Upper lobe of left lung (tissue), 6 donors: ENCODE data around the gene ARGLU1. TPM values are rescaled to one million over a fixed set of nuclear protein-coding genes. Genes with fewer than 3 reads are reported as not detected.

ENCODE experiments used
- ATAC-seq, 2 donors: fragments of 200-7000 bp; cut with Tn5 transposase; one replicate each; pipeline ENCODE4 v1.9.1; 2022; ENCODE audit warnings: mild to moderate bottlenecking in 2 of 2, moderate library complexity in 2 of 2; ENCODE audit not compliant: low FRiP score in 2 of 2
- DNase-seq, 2 donors: peaks; one replicate each; pipeline ENCODE4 v3.0.0-alpha.2; 2019 to 2020
- H3K27ac ChIP-seq, 4 donors: fragments of 200-600 bp; sonication (generic); one replicate each; pipeline ENCODE4 v1.5.1; 2016 to 2019
- H3K27me3 ChIP-seq, 4 donors: fragments of 200-600 bp; sonication (generic); one replicate each; pipeline ENCODE4 v1.5.1; 2017 to 2019
- H3K36me3 ChIP-seq, 4 donors: fragments of 200-600 bp; sonication (generic); one replicate each; pipeline ENCODE4 v1.5.1; 2016 to 2019
- H3K4me1 ChIP-seq, 4 donors: fragments of 200-600 bp; sonication (generic); one replicate each; pipeline ENCODE4 v1.5.1; 2018 to 2019
- H3K4me3 ChIP-seq, 4 donors: fragments of 200-600 bp; sonication (generic); one replicate each; pipeline ENCODE4 v1.5.1; 2017 to 2019; ENCODE audit warnings: mild to moderate bottlenecking in 2 of 4, moderate library complexity in 1 of 4
- H3K9me3 ChIP-seq, 4 donors: fragments of 200-600 bp; sonication (generic); one replicate each; pipeline ENCODE4 v1.5.1; 2018 to 2019
- EP300 ChIP-seq, 4 donors: sonication (generic); formaldehyde crosslinking; IDR thresholded peaks; one replicate each; pipeline ENCODE4 v1.5.1; 2017; ENCODE audit warnings: antibody characterized with exemption in 4 of 4, control low read depth in 2 of 4
- POLR2A ChIP-seq, 4 donors: fragments of 450-650 bp; IDR thresholded peaks; one replicate each; pipeline ENCODE4 v1.5.1; 2016 to 2017; ENCODE audit warnings: antibody characterized with exemption in 4 of 4, mild to moderate bottlenecking in 2 of 4
- POLR2AphosphoS5 ChIP-seq, 2 donors: sonication (generic); formaldehyde crosslinking; IDR thresholded peaks; one replicate each; pipeline ENCODE4 v1.5.1; 2017; ENCODE audit warnings: antibody characterized with exemption in 2 of 2
- WGBS, 2 donors: methylation state at CpG; one replicate each; pipeline ENCODE4 v1.1.5; 2017 to 2018; 5-methylcytosine and 5-hydroxymethylcytosine counted together
- total RNA-seq, 6 donors: library from RNA; depleted of rRNA in 4 of 6; stranded (reverse); fragments of >200 nt in 4 of 6; gene quantifications; one replicate each; pipeline versions ENCODE4 v1.1.0 to v1.2.1, GENCODE V29; 2016 to 2021
- TF ChIP-seq, protein P1 (sequence below), 6 experiments: fragments of 450-650 bp in 4 of 6; fragments of 200-600 bp in 2 of 6; sonication (generic) in 2 of 6; IDR thresholded peaks; one replicate each; pipeline ENCODE4 v1.5.1; 2016 to 2019; ENCODE audit warnings: antibody characterized with exemption in 6 of 6
- donor health status: DM: no; HTN: no; CAD: no; lungs with moderate emphysema.
- donor health status: DM: no; HTN: yes; CAD: no; lungs with severe emphysema.

The ARGLU1 gene
- total RNA-seq, 6 donors from 2014 or later, result 73.6 to 411 (median 121) TPM

DNA sequence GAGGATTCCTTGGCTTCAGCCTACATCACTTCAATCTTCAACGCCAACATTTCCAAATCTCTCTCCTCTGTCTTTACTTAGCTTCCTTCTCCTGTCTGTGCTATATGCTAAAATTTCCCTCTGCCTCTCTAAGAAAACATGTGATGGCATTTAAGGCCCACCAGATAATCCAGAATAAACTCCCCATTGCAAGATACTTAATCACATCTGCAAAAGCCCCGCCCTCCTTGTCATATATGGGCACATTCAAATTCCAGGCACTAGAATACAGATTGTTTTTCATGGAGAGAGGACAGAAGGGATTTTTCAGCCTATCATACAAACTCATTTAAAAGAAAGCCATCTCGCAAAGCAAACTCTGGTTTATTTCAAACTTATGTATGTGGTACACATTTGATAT, 16.2 kb downstream of the ARGLU1 start:
- ATAC-seq, result no peak
- 94% methylated on average over 3 of the region's 3 CpGs for WGBS, 2 donors
- H3K27ac ChIP-seq, result no peak overlapping the region
- H3K36me3 ChIP-seq, result peaks cover 9 to 50% (median 22%) of the 10 kb centered on the region in 4 donors
- H3K9me3 ChIP-seq, result no peaks in the 10 kb centered on the region
- H3K27me3 ChIP-seq, result no peaks in the 10 kb centered on the region
- no peak for DNase-seq
- H3K4me1 ChIP-seq, result peaks cover 14 to 27% (median 18%) of the 10 kb centered on the region in 4 donors
- TF ChIP-seq, protein P1, sequence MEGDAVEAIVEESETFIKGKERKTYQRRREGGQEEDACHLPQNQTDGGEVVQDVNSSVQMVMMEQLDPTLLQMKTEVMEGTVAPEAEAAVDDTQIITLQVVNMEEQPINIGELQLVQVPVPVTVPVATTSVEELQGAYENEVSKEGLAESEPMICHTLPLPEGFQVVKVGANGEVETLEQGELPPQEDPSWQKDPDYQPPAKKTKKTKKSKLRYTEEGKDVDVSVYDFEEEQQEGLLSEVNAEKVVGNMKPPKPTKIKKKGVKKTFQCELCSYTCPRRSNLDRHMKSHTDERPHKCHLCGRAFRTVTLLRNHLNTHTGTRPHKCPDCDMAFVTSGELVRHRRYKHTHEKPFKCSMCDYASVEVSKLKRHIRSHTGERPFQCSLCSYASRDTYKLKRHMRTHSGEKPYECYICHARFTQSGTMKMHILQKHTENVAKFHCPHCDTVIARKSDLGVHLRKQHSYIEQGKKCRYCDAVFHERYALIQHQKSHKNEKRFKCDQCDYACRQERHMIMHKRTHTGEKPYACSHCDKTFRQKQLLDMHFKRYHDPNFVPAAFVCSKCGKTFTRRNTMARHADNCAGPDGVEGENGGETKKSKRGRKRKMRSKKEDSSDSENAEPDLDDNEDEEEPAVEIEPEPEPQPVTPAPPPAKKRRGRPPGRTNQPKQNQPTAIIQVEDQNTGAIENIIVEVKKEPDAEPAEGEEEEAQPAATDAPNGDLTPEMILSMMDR (IDR thresholded peaks at IDR 0.05), result no peak
- TF ChIP-seq POLR2A (IDR thresholded peaks at IDR 0.05) (no peak), EP300 (IDR thresholded peaks at IDR 0.05) (no peak), POLR2AphosphoS5 (IDR thresholded peaks at IDR 0.05) (no peak)
- no peak overlapping the region for H3K4me3 ChIP-seq

DNA sequence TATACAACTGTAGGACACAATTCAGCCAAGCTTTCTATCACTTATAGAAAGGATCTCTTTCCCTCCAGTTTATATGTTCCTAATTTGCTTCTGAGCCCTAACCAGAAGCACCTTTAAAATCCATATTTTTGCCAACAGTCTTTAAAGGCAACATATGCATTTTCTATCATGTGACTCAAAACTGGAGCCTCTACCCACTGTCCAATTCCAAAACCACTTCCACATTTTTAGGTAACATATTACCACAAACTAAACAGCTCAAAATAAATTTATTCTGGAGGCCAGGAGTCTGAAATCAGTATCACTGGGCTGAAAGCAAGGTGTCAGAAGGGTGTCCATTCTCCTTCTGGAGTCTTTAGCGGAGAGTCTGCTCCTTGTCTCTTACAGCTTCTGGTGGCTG, 16.6 kb downstream of the ARGLU1 start:
- peaks cover 8 to 48% (median 18%) of the 10 kb centered on the region in 4 donors for H3K36me3 ChIP-seq
- H3K27ac ChIP-seq, result no peak overlapping the region
- TF ChIP-seq EP300 (IDR thresholded peaks at IDR 0.05), result no peak
- TF ChIP-seq POLR2A (IDR thresholded peaks at IDR 0.05), result no peak
- TF ChIP-seq POLR2AphosphoS5 (IDR thresholded peaks at IDR 0.05), result no peak
- TF ChIP-seq, protein P1 (IDR thresholded peaks at IDR 0.05), result no peak
- H3K4me1 ChIP-seq, result peaks cover 14 to 27% (median 18%) of the 10 kb centered on the region in 4 donors
- H3K4me3 ChIP-seq, result no peak overlapping the region
- no peak for ATAC-seq
- no peaks in the 10 kb centered on the region for H3K27me3 ChIP-seq
- no peak for DNase-seq
- 95 to 100% methylated on average over 1 of the region's 1 CpG for WGBS, 2 donors
- no peaks in the 10 kb centered on the region for H3K9me3 ChIP-seq

DNA sequence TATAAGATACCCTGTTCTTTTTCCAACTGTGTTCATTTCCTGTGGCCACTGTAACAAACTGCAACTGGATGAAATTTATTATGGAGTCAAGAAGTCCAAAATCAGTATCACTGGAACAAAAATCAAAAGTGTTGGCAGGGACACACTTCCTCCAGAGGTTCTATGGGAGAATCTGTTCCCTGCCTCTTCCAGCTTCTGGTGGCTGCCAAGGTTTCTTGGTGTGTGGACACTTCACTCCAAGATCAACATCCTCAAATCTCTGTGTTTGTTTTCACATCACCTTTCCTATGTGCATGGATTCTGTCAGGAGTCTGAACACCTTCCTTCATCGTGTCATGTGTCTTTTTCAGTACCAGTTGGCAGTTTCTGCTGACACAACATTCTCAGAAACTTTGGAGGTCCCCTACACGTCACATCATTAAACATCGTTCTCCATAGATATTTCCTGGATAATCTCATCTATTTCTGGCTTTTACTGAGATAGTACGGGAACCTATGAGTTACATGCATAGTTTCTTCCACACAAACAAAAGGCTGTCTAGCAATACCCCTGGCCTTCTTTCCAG, 17.3 kb downstream of the ARGLU1 start:
- Histone ChIP-seq H3K4me3 (no peak overlapping the region), H3K27ac (no peak overlapping the region), H3K27me3 (no peaks in the 10 kb centered on the region), H3K4me1 (peaks cover 10 to 27% (median 18%) of the 10 kb centered on the region in 4 donors), H3K9me3 (no peaks in the 10 kb centered on the region), H3K36me3 (peaks cover 7 to 41% (median 14%) of the 10 kb centered on the region in 4 donors)
- ATAC-seq (no peak), DNase-seq (no peak)
- 64 to 76% methylated on average over 4 of the region's 4 CpGs for WGBS, 2 donors
- TF ChIP-seq POLR2A (IDR thresholded peaks at IDR 0.05) (no peak), POLR2AphosphoS5 (IDR thresholded peaks at IDR 0.05) (no peak), EP300 (IDR thresholded peaks at IDR 0.05) (no peak)
- TF ChIP-seq, protein P1 (IDR thresholded peaks at IDR 0.05), result no peak

DNA sequence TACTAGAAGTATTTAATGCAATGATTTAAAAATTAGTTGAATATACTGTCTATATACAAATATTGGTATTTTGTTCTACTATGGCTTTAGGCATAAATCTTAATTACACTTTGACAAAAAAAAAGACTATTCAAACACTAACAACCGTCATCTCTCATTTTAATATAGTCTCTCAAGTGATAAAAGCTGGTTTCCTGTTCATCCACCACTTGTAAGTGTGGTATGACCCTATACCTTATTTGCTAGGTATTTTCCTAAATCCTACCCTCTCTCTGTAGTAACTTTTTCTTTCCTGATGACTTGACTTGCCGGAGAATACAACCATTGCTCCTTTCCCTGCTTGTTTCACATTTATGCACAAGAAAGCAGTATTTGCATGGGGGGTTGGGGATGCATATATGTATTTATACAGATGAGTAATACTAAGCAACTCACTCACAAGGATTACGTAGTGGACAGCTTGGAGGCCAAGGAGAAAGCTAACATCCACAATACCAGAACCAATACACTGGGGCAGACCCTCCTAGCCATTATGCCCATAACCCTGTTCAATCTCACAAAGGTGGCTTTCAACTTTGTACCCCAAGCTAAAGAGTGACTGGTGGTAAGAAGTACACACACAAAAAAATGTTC, 19.8 kb downstream of the ARGLU1 start:
- H3K4me1 ChIP-seq, result peaks cover 9 to 27% (median 18%) of the 10 kb centered on the region in 4 donors
- no peak for DNase-seq
- H3K9me3 ChIP-seq, result no peaks in the 10 kb centered on the region
- H3K27ac ChIP-seq, result no peak overlapping the region
- peaks cover 0 to 26% (median 5%) of the 10 kb centered on the region in 4 donors for H3K36me3 ChIP-seq
- H3K4me3 ChIP-seq, result no peak overlapping the region
- no peak for TF ChIP-seq EP300 (IDR thresholded peaks at IDR 0.05)
- TF ChIP-seq, protein P1 (IDR thresholded peaks at IDR 0.05), result no peak
- TF ChIP-seq POLR2A (IDR thresholded peaks at IDR 0.05), result no peak
- TF ChIP-seq POLR2AphosphoS5 (IDR thresholded peaks at IDR 0.05), result no peak
- no peak for ATAC-seq
- H3K27me3 ChIP-seq, result no peaks in the 10 kb centered on the region
- WGBS, 2 donors, result 81 to 86% methylated on average over 3 of the region's 3 CpGs
